Measurements from ENCODE around the gene JAKMIP1. TPM values are rescaled to one million over a fixed set of nuclear protein-coding genes. Genes with fewer than 3 reads are reported as not detected.

Gene JAKMIP1
- total and polyA plus RNA-seq, 2 of the 13 experiments (the other 11 are each of a cell fraction or from before 2014, with no cell fraction given) = not detected

DNA sequence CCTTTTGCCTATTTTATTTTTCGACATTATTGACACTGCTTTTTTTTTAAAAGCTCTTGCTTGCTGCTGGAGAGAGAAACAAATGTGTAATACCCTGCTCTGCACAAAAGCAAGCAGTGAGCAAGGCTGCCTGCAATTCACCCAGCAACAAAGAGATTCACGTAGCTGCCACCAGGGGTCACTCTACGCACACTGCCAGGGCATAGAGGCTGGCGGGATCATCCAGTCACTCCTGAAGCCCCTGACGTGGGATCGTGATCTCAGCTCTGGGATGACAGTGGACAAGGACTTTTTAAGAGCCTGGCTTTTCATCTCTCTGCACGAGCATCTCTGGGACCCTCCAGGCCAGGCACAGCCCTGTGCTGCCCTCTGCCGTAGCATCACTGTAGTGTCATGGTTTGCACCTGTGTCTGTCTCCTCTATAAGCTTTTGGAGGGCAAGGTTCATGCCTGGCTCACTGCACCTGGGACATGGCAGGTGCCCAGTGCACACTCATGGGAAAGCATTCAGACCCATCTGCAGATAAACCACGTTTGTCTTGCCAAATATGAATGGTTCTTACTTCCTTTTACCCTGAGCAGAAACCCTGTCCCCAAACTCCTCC lies 201.9 kb downstream of the JAKMIP1 start (continued):
- no peak for TF ChIP-seq GATA4 (IDR thresholded peaks at IDR 0.05; ENCODE audit: borderline replicate concordance, low read depth)
- TF ChIP-seq ZNF33B (CRISPR knock-in tag; IDR thresholded peaks at IDR 0.05) = no peak

DNA sequence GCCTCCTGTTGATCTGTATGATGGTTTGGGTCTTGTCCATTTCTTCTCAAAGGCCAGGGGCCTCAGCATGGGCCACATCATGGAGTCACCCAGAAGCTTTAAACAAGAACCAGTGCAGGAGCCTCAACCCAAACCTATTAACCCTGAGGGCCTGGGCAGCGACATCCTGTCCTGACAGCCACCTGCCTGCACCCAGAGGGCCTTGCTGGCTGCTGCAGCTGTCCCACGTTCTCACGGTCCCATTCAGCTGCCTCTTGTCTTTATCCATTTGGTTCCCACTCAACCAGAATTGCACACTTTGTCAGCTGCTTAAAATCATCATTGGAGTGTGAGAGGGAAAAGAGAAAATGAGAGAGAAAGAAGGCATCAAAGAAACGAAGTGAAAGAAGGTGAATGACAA lies 203.7 kb downstream of the JAKMIP1 start:
- Histone ChIP-seq H3K4me1 (ENCODE audit: insufficient read depth, low read length) (no peaks in the 10 kb centered on the region), H4K20me1 (ENCODE audit: insufficient read depth, low read length) (no peaks in the 10 kb centered on the region), H3K36me3 (replicated peaks in 1 of 2; ENCODE audit: control insufficient read depth in 1 of 2, insufficient read depth in 2 of 2, low read length in 2 of 2) (no peaks in the 10 kb centered on the region), H3K79me2 (ENCODE audit: insufficient read depth, low read length) (no peaks in the 10 kb centered on the region), H2AFZ (ENCODE audit: low read length) (no peak overlapping the region), H3K4me3 (replicated peaks in 1 of 3; ENCODE audit: insufficient read depth in 1 of 3, low read depth in 2 of 3, low read length in 3 of 3) (no peak overlapping the region), H3K9ac (ENCODE audit: insufficient read depth, low read depth, low read length) (no peak overlapping the region), H3K27ac (ENCODE audit: extremely low read length, insufficient read depth, low read length) (no peak overlapping the region), H3K9me3 (ENCODE audit: low read length) (no peaks in the 10 kb centered on the region), H3K27me3 (ENCODE audit: control insufficient read depth in 1 of 2, insufficient read depth in 2 of 2, low read length in 2 of 2) (peaks cover 4 to 51% of the 10 kb centered on the region in 2 experiments; a peak in 4 of 5 replicates), H3K4me2 (ENCODE audit: low read depth, low read length) (no peak overlapping the region)
- ChIA-PET POLR2A (no interaction called here), CTCF (ENCODE audit: low intra/inter-chr PET ratio, low total read pairs) (no interaction called here)
- in situ Hi-C loops (cut with HindIII; ENCODE audit: extremely low pct_ligation_motif_present, low pct_unique_long_range_greater_than_20kb) = loop anchor here (5.0 kb wide), 1 partner anchor 91 kb away; no protein-coding TSS in a partner anchor
- no TSS peak for BruUV-seq (replicated peaks)
- ATAC-seq = no peak
- FAIRE-seq = no peak
- no peak for TF ChIP-seq NCOA2 (CRISPR knock-in tag; IDR thresholded peaks at IDR 0.05)
- no peak for TF ChIP-seq ZKSCAN8 (CRISPR knock-in tag; IDR thresholded peaks at IDR 0.05; ENCODE audit: borderline replicate concordance)
- no peak for TF ChIP-seq ZNF382 (CRISPR knock-in tag; IDR thresholded peaks at IDR 0.05; ENCODE audit: borderline replicate concordance)
- no peak for TF ChIP-seq PTBP1 (IDR thresholded peaks at IDR 0.05; ENCODE audit: low read depth, low read length, poor library complexity, severe bottlenecking)
- TF ChIP-seq GPN1 (CRISPR knock-in tag; IDR thresholded peaks at IDR 0.05; ENCODE audit: borderline replicate concordance) = no peak
- TF ChIP-seq, protein P1, sequence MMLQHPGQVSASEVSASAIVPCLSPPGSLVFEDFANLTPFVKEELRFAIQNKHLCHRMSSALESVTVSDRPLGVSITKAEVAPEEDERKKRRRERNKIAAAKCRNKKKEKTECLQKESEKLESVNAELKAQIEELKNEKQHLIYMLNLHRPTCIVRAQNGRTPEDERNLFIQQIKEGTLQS (CRISPR knock-in tag; IDR thresholded peaks at IDR 0.05) = no peak
- TF ChIP-seq ZXDC (CRISPR knock-in tag; IDR thresholded peaks at IDR 0.05) = no peak
- no peak for TF ChIP-seq MTF2 (CRISPR knock-in tag; IDR thresholded peaks at IDR 0.05; ENCODE audit: borderline replicate concordance)
- no peak for TF ChIP-seq SIN3B (IDR thresholded peaks at IDR 0.05; ENCODE audit: low read length)
- no peak for TF ChIP-seq ZNF746 (CRISPR knock-in tag; IDR thresholded peaks at IDR 0.05)
- no peak for TF ChIP-seq PITX1 (CRISPR knock-in tag; IDR thresholded peaks at IDR 0.05)
- TF ChIP-seq FOSL2 (CRISPR knock-in tag; IDR thresholded peaks at IDR 0.05) = no peak
- TF ChIP-seq ZNF383 (CRISPR knock-in tag; IDR thresholded peaks at IDR 0.05; ENCODE audit: borderline replicate concordance) = no peak
- no peak for TF ChIP-seq ATF7 (IDR thresholded peaks at IDR 0.05)
- no peak for TF ChIP-seq ATF7 (CRISPR knock-in tag; IDR thresholded peaks at IDR 0.05)
- TF ChIP-seq NFE2 (CRISPR knock-in tag; IDR thresholded peaks at IDR 0.05) = no peak
- TF ChIP-seq, protein P2, sequence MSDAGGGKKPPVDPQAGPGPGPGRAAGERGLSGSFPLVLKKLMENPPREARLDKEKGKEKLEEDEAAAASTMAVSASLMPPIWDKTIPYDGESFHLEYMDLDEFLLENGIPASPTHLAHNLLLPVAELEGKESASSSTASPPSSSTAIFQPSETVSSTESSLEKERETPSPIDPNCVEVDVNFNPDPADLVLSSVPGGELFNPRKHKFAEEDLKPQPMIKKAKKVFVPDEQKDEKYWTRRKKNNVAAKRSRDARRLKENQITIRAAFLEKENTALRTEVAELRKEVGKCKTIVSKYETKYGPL (CRISPR knock-in tag; IDR thresholded peaks at IDR 0.05) = no peak
- TF ChIP-seq, protein P3, sequence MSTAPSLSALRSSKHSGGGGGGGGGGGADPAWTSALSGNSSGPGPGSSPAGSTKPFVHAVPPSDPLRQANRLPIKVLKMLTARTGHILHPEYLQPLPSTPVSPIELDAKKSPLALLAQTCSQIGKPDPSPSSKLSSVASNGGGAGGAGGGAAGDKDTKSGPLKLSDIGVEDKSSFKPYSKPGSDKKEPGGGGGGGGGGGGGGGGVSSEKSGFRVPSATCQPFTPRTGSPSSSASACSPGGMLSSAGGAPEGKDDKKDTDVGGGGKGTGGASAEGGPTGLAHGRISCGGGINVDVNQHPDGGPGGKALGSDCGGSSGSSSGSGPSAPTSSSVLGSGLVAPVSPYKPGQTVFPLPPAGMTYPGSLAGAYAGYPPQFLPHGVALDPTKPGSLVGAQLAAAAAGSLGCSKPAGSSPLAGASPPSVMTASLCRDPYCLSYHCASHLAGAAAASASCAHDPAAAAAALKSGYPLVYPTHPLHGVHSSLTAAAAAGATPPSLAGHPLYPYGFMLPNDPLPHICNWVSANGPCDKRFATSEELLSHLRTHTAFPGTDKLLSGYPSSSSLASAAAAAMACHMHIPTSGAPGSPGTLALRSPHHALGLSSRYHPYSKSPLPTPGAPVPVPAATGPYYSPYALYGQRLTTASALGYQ (CRISPR knock-in tag; IDR thresholded peaks at IDR 0.05) = no peak
- DNase-seq (ENCODE audit: low spot score) = no peak
- intact Hi-C loops (cut with micrococcal nuclease; ENCODE audit: unreplicated experiment) = loop anchor here (10.0 kb wide), 1 partner anchor 198 kb away; no protein-coding TSS in a partner anchor
- 8% methylated on average over 4 of the region's 4 CpGs for WGBS (ENCODE audit: low lambda C conversion rate)
